Fibroblast of lung (primary cell): ENCODE measurements around the gene OR6N1.

ENCODE experiments used
- CTCF ChIP-seq, 2 donors: IDR thresholded peaks in 1 of 2; conservative IDR thresholded peaks in 1 of 2; 1 replicate in 1 of 2; 2 replicates in 1 of 2; pipeline ENCODE4 v1.5.1; 2011 to 2012; ENCODE audit warnings: low read length in 2 of 2, control low read depth in 1 of 2, inconsistent platforms in 1 of 2, low read depth in 1 of 2, mild to moderate bottlenecking in 1 of 2
- EZH2 ChIP-seq: IDR thresholded peaks from 2 replicates; pipeline ENCODE4 v1.5.1; 2012; ENCODE audit warnings: low read length, control low read depth, mild to moderate bottlenecking; ENCODE audit errors: missing control alignments

- no peak for TF ChIP-seq EZH2
- TF ChIP-seq CTCF (conservative IDR thresholded peaks at IDR 0.05 in 1 of 2, IDR thresholded peaks at IDR 0.05 in 1 of 2; ENCODE audit: low read depth in 1 of 2, low read length in 2 of 2), result no peak
Observed at GRCh38 chr1:158801396-158801795, 29.4 kb upstream of the OR6N1 start.
